Measurements from ENCODE around the gene PSIP1. TPM values are rescaled to one million over a fixed set of nuclear protein-coding genes. Genes with fewer than 3 reads are reported as not detected.
"Not testable (repeated sequence)": the region's sequence is repeated elsewhere in the genome, so short reads cannot be mapped to it uniquely, and the experiment has no call there.

Gene PSIP1
- total RNA-seq, 1 experiment from 2014 or later: 56.2 TPM

DNA sequence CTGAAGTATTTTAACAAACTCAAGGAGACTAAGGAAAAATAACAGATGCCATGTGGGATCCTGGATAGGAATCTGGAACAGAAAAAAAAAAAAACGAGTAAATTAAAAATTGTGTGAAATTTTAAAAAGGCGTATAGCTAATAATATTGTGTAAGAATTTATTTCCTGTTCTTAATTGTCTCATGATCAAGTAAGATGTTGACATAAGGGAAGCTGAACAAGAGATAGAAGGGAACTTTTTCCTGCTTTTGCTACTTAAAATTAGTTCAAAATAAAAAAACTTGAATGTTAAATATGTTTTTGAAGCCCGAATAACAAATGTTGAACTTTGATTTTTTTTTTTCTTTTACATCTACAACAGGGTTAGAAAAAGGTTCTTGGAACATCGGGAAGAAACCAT lies 77.6 kb downstream of the PSIP1 start:
- no peak for DNase-seq
- no peak for TF ChIP-seq CTCF (IDR thresholded peaks at IDR 0.05; ENCODE audit: unreplicated experiment)
- Mint-ChIP-seq H3K4me3 (ENCODE audit: low read depth, unreplicated experiment) (no peak overlapping the region), H3K4me1 (ENCODE audit: low read depth, unreplicated experiment) (no peaks in the 10 kb centered on the region), H3K27me3 (ENCODE audit: unreplicated experiment) (no peaks in the 10 kb centered on the region), H3K27ac (ENCODE audit: unreplicated experiment) (no peak overlapping the region), H3K9me3 (ENCODE audit: low read depth, unreplicated experiment) (no peaks in the 10 kb centered on the region), H3K36me3 (ENCODE audit: insufficient read depth, unreplicated experiment) (peaks cover 14% of the 10 kb centered on the region)
- CTCF ChIA-PET: interaction anchor here (0.7 kb wide), 1 partner anchor 568 kb away, joined by 3 read pairs; no protein-coding TSS in a partner anchor
- BruUV-seq (replicated peaks): no TSS peak
- intact Hi-C loops (cut with micrococcal nuclease; ENCODE audit: unreplicated experiment): no loop called here

- Mint-ChIP-seq H3K4me3 (ENCODE audit: low read depth, unreplicated experiment) (no peak overlapping the region), H3K9me3 (ENCODE audit: low read depth, unreplicated experiment) (no peaks in the 10 kb centered on the region), H3K36me3 (ENCODE audit: insufficient read depth, unreplicated experiment) (peaks cover 14% of the 10 kb centered on the region), H3K4me1 (ENCODE audit: low read depth, unreplicated experiment) (no peaks in the 10 kb centered on the region), H3K27ac (ENCODE audit: unreplicated experiment) (no peak overlapping the region), H3K27me3 (ENCODE audit: unreplicated experiment) (no peaks in the 10 kb centered on the region)
- TF ChIP-seq CTCF (IDR thresholded peaks at IDR 0.05; ENCODE audit: unreplicated experiment): no peak
- BruUV-seq (replicated peaks): no TSS peak
- CTCF ChIA-PET: no interaction called here
- intact Hi-C loops (cut with micrococcal nuclease; ENCODE audit: unreplicated experiment): no loop called here
- no peak for DNase-seq
Measured at GRCh38 chr9:15430920-15431844, 79.6 kb downstream of the PSIP1 start.

GRCh38 chr9:15427702-15428101 lies 83.1 kb downstream of the PSIP1 start:
- DNase-seq; BruUV-seq (replicated peaks); intact Hi-C loops (cut with micrococcal nuclease; ENCODE audit: unreplicated experiment); H3K27ac Mint-ChIP-seq (ENCODE audit: unreplicated experiment); H3K4me3 Mint-ChIP-seq (ENCODE audit: low read depth, unreplicated experiment); H3K9me3 Mint-ChIP-seq (ENCODE audit: low read depth, unreplicated experiment); CTCF ChIA-PET; H3K27me3 Mint-ChIP-seq (ENCODE audit: unreplicated experiment): not testable (repeated sequence)
- H3K4me1 Mint-ChIP-seq (ENCODE audit: low read depth, unreplicated experiment): peaks cover 11% of the 10 kb centered on the region
- H3K36me3 Mint-ChIP-seq (ENCODE audit: insufficient read depth, unreplicated experiment): peaks cover 29% of the 10 kb centered on the region

DNA sequence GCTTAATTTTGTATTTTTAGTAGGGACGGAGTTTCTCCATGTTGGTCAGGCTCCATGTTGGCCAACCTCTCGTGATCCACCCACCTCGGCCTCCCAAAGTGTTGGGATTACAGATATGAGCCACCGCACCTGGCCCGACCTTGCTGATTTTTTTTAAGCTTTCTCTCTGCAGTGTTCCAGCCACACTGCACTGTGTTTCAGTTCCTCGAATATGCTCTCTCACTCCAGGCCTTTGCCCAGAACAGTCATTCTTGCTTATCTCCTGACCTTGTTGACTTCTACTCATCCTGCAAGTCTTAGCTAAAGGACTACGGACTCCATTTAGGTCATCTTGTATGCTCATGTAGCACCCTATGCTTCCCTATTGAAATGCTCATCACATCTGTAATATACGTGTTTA lies 84.8 kb downstream of the PSIP1 start:
- H3K9me3 Mint-ChIP-seq (ENCODE audit: low read depth, unreplicated experiment): no peaks in the 10 kb centered on the region
- H3K27ac Mint-ChIP-seq (ENCODE audit: unreplicated experiment): no peak overlapping the region
- H3K4me1 Mint-ChIP-seq (ENCODE audit: low read depth, unreplicated experiment): peaks cover 24% of the 10 kb centered on the region
- H3K36me3 Mint-ChIP-seq (ENCODE audit: insufficient read depth, unreplicated experiment): peaks cover 34% of the 10 kb centered on the region
- no peak for DNase-seq
- BruUV-seq (replicated peaks): no TSS peak
- no peak overlapping the region for H3K4me3 Mint-ChIP-seq (ENCODE audit: low read depth, unreplicated experiment)
- no peaks in the 10 kb centered on the region for H3K27me3 Mint-ChIP-seq (ENCODE audit: unreplicated experiment)
- intact Hi-C loops (cut with micrococcal nuclease; ENCODE audit: unreplicated experiment): no loop called here
- CTCF ChIA-PET: no interaction called here
- TF ChIP-seq CTCF (IDR thresholded peaks at IDR 0.05; ENCODE audit: unreplicated experiment): no peak
